ENCODE measurements around the gene AGBL4. TPM values are rescaled to one million over a fixed set of nuclear protein-coding genes. Genes with fewer than 3 reads are reported as not detected.

The AGBL4 gene
- total RNA-seq, 1 donor from 2014 or later: 0.45 TPM

- no peak for DNase-seq (ENCODE audit: low read depth)
Observed at GRCh38 chr1:48830715-48831114, 1193.0 kb downstream of the AGBL4 start.

GRCh38 chr1:48829446-48829845, 1194.3 kb downstream of the AGBL4 start:
- DNase-seq (ENCODE audit: low read depth): no peak

- DNase-seq (ENCODE audit: low read depth): peak; percentile 97
Observed at GRCh38 chr1:48823168-48823567, 1200.6 kb downstream of the AGBL4 start.

GRCh38 chr1:48820491-48820890, 1203.3 kb downstream of the AGBL4 start:
- DNase-seq (ENCODE audit: low read depth): no peak

- peak; percentile 58 for DNase-seq (ENCODE audit: low read depth)
Observed at GRCh38 chr1:48817505-48818114, 1206.1 kb downstream of the AGBL4 start.

GRCh38 chr1:48810740-48811139, 1213.0 kb downstream of the AGBL4 start:
- DNase-seq (ENCODE audit: low read depth): peak; percentile 29

- DNase-seq (ENCODE audit: low read depth): no peak
Observed at GRCh38 chr1:48808496-48808895, 1215.3 kb downstream of the AGBL4 start.

- peak; percentile 14 for DNase-seq (ENCODE audit: low read depth)
Observed at GRCh38 chr1:48807554-48808260, 1216.0 kb downstream of the AGBL4 start.

GRCh38 chr1:48803474-48803873, 1220.3 kb downstream of the AGBL4 start:
- DNase-seq (ENCODE audit: low read depth): no peak

- DNase-seq (ENCODE audit: low read depth): no peak
Observed at GRCh38 chr1:48794816-48795215, 1228.9 kb downstream of the AGBL4 start.

GRCh38 chr1:48793863-48794262, 1229.9 kb downstream of the AGBL4 start:
- no peak for DNase-seq (ENCODE audit: low read depth)

- no peak for DNase-seq (ENCODE audit: low read depth)
Observed at GRCh38 chr1:48792961-48793360, 1230.8 kb downstream of the AGBL4 start.

- no peak for DNase-seq (ENCODE audit: low read depth)
Observed at GRCh38 chr1:48790397-48790796, 1233.4 kb downstream of the AGBL4 start.

- no peak for DNase-seq (ENCODE audit: low read depth)
Observed at GRCh38 chr1:48789903-48790302, 1233.9 kb downstream of the AGBL4 start.

- DNase-seq (ENCODE audit: low read depth): no peak
Observed at GRCh38 chr1:48785869-48786268, 1237.9 kb downstream of the AGBL4 start.

GRCh38 chr1:48784301-48784700, 1239.5 kb downstream of the AGBL4 start:
- no peak for DNase-seq (ENCODE audit: low read depth)

- no peak for DNase-seq (ENCODE audit: low read depth)
Observed at GRCh38 chr1:48777219-48777895, 1246.4 kb downstream of the AGBL4 start.

GRCh38 chr1:48776393-48777218, 1247.1 kb downstream of the AGBL4 start, which contains the start of gene BEND5:
BEND5 (minus strand) TSS chr1:48776891; CDS start chr1:48776831, 60 bp downstream.
- DNase-seq (ENCODE audit: low read depth): no peak

GRCh38 chr1:48775831-48776392, 1247.8 kb downstream of the AGBL4 start:
- no peak for DNase-seq (ENCODE audit: low read depth)

GRCh38 chr1:48773133-48773532, 1250.6 kb downstream of the AGBL4 start:
- DNase-seq (ENCODE audit: low read depth): no peak

GRCh38 chr1:48772211-48772610, 1251.5 kb downstream of the AGBL4 start:
- no peak for DNase-seq (ENCODE audit: low read depth)

- DNase-seq (ENCODE audit: low read depth): no peak
Observed at GRCh38 chr1:48771561-48771960, 1252.2 kb downstream of the AGBL4 start.
